SK-N-MC (cell line): ENCODE results near the gene KCNMA1.

Experiments used
- EZH2 ChIP-seq: fragments of 200-600 bp; sonication (generic); IDR thresholded peaks from one replicate; pipeline ENCODE4 v1.6.1; 2017; ENCODE audit warnings: antibody characterized with exemption
- FOXP2 ChIP-seq: optimal IDR thresholded peaks from 2 replicates; pipeline ENCODE3; 2011; ENCODE audit warnings: mild to moderate bottlenecking, moderate library complexity; ENCODE audit not compliant: insufficient read depth; ENCODE audit errors: extremely low read length, control extremely low read depth
- POLR2AphosphoS5 ChIP-seq: IDR thresholded peaks from 2 replicates; pipeline ENCODE4 v1.6.1; 2012; ENCODE audit warnings: mild to moderate bottlenecking, low read depth, low read length, borderline replicate concordance

DNA sequence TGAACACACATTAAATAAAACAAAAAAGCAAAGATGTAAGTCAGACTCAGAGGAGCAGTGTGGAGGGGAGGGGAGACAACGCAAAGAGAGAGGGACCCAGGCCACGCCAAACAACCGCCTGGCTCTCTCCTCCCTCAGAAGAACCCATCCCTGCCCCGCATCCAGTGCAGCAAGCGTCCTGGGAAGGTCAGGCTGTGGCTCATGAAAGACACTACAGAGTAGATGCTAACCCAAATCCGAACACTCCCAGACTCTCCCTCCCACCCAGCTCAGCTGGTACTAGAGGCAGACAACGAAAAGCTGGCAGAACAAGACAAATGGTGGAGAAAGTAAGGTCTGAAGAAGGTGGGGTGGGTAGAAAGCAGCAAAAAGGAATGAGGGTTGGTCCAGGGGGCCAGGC is 39.0 kb downstream of the KCNMA1 start:
- TF ChIP-seq POLR2AphosphoS5 (no peak), EZH2 (no peak), FOXP2 (no peak)
